ENCODE data around the gene RFC1.
"Not testable (repeated sequence)": the region's sequence is repeated elsewhere in the genome, so short reads cannot be mapped to it uniquely, and the experiment has no call there.

The RFC1 gene, protein sequence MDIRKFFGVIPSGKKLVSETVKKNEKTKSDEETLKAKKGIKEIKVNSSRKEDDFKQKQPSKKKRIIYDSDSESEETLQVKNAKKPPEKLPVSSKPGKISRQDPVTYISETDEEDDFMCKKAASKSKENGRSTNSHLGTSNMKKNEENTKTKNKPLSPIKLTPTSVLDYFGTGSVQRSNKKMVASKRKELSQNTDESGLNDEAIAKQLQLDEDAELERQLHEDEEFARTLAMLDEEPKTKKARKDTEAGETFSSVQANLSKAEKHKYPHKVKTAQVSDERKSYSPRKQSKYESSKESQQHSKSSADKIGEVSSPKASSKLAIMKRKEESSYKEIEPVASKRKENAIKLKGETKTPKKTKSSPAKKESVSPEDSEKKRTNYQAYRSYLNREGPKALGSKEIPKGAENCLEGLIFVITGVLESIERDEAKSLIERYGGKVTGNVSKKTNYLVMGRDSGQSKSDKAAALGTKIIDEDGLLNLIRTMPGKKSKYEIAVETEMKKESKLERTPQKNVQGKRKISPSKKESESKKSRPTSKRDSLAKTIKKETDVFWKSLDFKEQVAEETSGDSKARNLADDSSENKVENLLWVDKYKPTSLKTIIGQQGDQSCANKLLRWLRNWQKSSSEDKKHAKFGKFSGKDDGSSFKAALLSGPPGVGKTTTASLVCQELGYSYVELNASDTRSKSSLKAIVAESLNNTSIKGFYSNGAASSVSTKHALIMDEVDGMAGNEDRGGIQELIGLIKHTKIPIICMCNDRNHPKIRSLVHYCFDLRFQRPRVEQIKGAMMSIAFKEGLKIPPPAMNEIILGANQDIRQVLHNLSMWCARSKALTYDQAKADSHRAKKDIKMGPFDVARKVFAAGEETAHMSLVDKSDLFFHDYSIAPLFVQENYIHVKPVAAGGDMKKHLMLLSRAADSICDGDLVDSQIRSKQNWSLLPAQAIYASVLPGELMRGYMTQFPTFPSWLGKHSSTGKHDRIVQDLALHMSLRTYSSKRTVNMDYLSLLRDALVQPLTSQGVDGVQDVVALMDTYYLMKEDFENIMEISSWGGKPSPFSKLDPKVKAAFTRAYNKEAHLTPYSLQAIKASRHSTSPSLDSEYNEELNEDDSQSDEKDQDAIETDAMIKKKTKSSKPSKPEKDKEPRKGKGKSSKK

DNA sequence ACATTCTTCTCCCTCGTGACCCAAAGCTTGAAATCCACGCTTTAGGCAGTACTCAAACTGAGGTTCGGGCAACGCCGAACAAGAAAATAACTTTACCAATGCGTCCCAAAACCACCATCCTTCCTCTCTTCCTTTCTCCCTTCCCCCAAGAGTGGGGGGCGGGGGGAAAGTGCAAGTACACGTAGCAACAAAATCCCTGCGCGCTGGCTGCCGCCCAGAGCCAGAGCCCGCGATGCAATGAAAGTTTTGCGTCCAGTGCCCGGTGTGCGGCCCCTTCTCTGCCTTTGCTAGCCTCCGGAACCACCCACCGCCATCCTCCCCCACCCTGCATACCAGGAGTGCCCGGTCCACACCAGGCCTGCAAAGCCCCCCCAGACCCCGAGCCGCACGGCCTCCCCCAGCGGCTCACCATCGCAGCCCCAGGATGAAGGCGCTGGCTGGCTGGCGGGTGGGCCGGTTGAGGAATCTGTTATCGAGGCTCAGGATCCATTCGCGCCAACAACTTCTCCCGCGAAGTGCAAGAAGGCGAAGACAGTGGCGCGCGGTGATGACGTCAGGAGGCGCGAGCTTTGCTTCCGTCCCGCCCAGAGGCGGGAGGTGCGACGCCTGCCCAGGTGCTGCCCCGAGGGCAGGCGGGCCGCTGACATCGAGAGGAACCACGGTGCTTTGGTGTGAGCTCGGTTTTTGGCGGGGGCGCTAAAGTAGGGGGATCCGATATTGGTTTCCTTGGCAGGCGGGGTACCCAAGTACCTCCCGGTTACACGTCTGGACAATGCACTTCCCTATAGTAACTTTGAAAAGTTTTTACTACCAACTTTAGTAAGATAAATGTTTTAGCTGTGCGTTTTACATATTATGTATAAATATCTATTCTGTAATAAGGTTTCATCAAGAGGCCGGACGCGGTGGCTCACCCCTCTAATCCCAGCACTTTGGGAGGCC lies at the start of gene RFC1:
TSS of gene RFC1 (minus strand) at position 533 of the 942 bp plus-strand sequence. CDS start at position 412, 121 bp downstream.
- DNase-seq (ENCODE audit: low read depth in 1 of 2, low spot score in 1 of 2), result peak; percentile 85 to 91

DNA sequence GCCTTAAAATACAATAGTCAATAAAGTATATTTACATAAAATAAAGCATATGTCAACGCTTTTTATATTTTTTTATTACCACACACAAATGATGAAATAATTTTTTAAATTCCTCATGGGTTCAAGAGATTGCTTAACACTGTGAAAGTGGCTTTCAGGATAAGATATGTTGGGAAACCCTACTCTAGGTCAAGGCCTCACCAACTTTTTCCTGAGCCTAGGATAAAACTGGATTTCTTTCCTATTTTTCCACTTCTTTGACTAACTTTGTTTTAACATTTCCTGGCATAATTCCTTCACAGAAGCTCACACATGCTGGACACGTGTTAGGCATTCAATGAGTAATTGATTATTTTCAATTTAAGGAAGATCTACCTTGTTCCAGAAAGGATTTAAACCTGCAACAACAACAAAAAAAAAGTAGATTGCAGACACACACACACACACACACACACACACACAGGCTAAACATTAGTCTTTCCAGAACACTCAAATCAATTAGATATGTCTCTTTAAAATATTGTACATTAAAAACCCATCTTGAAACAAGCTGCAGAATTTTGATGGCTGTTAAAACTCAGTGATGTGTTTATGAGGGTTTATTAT lies 49.6 kb upstream of the RFC1 start:
- DNase-seq (ENCODE audit: low read depth in 1 of 2, low spot score in 1 of 2), result no peak

DNA sequence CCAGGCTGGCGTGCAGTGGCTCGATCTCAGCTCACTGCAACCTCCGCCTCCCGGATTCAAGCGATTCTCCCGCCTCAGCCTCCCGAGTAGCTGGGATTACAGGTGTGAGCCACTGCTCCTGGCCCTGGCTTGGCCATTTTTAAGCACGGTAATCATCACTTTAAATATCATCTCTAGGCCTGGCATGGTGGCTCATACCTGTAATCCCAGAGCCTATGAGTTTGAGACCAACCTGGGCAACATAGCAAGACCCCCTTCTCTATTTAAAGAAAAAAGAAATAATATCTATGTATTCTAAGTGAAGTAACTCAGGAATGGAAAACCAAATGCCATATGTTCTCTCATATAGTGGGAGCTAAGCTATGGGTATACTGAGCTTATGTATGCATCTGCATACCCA lies 45.4 kb upstream of the RFC1 start:
- not testable (repeated sequence) for DNase-seq (ENCODE audit: low read depth in 1 of 2, low spot score in 1 of 2)

DNA sequence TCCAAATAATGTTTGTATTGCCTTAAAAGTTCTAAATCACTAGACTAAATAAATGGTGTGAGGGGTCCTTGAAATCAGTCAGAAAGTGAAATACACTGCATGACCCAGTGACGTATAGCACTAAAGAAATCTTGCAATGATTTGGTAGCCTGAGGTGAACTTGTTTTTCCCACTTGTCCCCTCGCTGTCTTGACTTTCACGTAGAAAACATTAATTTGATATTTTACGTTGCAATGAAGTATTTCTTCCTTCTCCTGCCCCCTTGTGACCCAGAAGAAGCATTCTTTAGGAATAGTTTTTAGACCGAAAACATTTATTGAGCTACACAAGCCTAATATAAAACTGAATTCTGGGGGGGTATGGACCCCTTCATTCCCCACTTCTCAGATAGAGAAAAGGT lies 44.3 kb upstream of the RFC1 start:
- no peak for DNase-seq (ENCODE audit: low read depth in 1 of 2, low spot score in 1 of 2)

DNA sequence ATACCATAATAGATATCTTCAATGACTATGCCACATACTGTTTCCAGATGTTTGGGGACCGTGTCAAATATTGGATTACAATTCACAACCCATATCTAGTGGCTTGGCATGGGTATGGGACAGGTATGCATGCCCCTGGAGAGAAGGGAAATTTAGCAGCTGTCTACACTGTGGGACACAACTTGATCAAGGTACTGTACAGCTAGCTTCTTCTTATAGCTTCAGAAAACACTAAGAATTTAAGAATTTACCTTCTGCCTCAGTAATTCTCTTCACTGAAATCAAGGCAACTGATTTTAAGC lies 41.4 kb upstream of the RFC1 start:
- no peak for DNase-seq (ENCODE audit: low read depth in 1 of 2, low spot score in 1 of 2)

DNA sequence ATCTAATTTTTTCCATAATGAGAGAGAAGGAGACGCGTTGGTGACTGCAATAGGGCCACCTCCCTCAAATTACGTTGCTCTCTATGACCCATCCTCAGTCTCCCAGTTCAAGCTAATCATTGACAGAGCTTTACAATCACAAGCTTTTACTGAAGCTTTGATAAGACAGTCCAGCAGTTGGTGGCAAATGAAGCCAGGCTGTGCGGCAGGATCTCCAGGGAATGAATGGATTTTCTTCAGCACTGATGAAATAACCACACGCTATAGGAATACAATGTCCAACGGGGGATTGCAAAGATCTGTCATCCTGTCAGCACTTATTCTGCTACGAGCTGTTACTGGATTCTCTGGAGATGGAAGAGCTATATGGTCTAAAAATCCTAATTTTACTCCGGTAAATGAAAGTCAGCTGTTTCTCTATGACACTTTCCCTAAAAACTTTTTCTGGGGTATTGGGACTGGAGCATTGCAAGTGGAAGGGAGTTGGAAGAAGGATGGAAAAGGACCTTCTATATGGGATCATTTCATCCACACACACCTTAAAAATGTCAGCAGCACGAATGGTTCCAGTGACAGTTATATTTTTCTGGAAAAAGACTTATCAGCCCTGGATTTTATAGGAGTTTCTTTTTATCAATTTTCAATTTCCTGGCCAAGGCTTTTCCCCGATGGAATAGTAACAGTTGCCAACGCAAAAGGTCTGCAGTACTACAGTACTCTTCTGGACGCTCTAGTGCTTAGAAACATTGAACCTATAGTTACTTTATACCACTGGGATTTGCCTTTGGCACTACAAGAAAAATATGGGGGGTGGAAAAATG lies 40.8 kb upstream of the RFC1 start, which contains the start of gene KLB:
TSS of gene KLB (plus strand) at position 168 of the 821 bp plus-strand sequence. CDS start at position 188, 20 bp downstream.
- DNase-seq (ENCODE audit: low read depth in 1 of 2, low spot score in 1 of 2), result no peak

DNA sequence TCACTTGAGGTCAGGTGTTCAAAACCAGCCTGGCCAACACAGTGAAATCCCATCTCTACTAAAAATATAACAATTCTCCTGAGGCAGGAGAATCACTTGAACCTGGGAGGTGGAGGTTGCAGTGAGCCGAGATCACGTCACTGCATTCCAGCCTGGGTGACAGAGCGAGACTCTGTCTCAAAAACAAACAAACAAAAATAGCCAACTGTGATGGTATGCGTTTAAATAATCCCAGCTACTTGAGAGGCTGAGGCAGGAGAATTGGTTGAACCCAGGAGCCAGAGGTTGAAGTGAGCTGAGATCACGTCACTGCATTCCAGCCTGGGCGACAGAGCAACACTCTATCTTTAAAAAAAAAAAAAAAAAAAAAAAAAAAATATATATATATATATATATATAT lies 35.5 kb upstream of the RFC1 start:
- not testable (repeated sequence) for DNase-seq (ENCODE audit: low read depth in 1 of 2, low spot score in 1 of 2)

DNA sequence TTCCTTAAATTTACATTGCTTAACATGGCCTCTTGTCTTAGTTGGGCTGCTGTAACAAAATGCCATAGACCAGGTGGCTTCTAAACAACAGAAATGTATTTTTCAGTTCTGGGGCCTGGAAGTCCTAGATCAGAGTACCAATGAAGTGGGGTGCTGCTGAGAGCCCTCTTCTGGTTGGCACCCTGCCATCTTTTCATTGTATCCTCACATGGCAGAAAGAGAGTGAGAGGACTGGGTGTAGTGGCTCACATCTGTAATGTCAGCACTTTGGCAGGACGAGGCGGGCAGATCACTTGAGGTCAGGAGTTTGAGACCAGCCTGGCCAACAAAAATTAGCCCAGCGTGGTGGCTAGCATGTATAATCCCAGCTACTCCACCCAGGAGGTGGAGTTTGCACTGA lies 28.5 kb upstream of the RFC1 start:
- DNase-seq (ENCODE audit: low read depth in 1 of 2, low spot score in 1 of 2), result no peak

DNA sequence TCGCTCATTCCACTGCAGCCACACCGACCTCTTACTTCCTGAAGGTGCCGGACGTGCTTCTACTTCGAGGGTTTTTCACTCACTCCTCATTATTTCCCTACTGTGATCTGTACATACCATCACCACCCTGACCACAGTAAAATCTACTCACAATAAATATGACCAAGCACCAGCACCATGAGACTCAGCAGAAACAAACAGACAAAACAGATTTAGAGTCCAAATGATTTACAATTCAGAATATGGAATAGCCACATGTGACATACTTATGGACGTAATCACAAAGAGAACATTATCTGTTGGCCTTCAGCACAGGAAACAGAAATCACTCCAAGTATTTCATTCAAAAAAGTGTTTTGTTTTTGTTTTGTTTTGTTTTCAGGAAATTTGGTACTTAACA lies 24.4 kb upstream of the RFC1 start:
- DNase-seq (ENCODE audit: low read depth in 1 of 2, low spot score in 1 of 2), result no peak

DNA sequence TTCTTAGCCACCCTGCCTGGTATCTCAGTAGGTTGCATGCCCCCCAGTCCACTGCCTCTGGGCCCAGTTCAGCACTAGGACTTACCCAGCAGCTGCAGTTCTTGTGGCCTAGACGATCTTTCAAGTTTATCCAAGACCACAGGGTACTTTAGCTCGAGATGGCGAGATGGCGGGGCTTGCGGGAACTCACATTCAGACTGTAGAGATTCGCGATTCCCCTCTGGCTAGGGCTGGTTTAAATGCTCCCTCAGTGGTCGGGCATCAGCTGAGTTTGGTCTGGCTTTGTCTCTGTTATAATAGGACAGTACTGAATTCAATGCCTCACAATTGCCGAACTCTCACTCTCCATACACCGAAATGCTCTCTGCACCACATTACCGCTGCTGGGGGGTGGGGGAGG lies 18.4 kb upstream of the RFC1 start:
- no peak for DNase-seq (ENCODE audit: low read depth in 1 of 2, low spot score in 1 of 2)

DNA sequence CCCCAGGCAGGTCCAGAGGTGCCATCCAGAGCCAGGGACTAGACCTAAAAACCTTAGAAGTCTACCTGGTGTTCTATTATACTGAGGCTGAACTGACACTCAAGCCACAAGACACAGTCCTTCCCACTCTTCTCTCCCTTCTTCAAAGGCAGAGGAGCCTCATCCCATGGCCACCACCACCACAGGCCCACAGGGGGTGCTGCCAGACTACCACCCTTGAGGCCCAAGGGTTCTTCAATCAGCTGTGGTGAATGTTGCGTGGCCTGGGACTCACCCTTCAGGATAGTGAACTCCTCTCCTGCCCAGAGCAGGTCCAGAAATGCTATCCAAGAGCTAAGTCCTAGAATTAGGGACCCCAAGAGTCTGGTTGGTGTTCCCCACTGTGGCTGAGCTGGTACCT lies 17.5 kb upstream of the RFC1 start:
- DNase-seq (ENCODE audit: low read depth in 1 of 2, low spot score in 1 of 2), result no peak

DNA sequence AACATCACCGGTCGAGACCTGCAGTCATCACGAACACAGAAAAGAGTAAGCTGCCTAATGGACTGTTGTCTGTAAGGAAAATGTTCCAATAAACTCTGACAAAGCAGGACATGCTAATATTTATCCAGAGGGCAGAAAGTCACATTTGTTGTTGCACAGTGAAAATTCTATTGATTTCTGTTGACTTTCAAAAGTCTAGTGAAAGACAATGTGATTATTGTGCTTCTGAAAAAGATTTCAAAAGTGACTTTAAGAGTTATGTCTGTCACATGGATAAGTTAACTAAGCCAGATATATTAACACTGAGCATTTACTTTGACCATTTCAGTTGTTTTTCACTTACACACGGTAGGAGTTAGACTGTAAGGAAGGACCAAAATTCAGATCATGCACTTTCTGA lies 9.3 kb upstream of the RFC1 start:
- no peak for DNase-seq (ENCODE audit: low read depth in 1 of 2, low spot score in 1 of 2)

DNA sequence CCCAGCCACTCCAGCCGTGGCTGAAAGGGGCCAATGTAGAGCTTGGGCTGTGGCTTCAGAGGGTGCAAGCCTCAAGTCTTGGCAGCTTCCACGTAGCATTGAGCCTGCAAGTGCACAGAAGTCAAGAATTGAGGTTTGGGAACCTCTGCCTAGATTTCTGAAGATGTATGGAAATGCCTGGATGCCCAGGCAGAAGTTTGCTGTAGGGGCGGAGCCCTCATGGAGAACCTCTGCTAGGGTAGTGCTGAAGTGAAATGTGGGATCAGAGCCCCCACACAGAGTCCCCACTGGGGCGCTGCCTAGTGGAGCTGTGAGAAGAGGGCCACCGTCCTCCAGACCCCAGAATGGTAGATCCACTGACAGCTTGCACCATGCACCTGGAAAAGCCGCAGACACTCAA lies 5.0 kb upstream of the RFC1 start:
- DNase-seq (ENCODE audit: low read depth in 1 of 2, low spot score in 1 of 2), result not testable (repeated sequence)

DNA sequence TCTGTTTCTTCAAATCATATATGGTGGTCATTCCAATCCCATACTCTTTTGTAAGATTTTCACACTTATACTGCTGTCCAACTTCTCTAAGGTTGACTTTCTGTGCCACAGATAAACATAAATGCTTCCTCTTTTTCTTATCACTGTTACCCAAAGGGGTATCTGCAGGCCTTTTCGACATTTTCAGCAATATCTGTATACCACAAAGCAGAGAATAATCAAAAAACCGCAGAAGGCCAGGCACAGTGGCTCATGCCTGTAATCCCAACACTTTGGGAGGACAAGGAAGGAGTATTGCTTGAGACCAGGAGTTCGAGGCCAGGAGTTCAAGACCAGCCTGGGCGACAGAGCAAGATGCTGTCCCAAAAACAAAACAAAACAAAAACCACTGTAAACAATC lies 3.1 kb upstream of the RFC1 start:
- no peak for DNase-seq (ENCODE audit: low read depth in 1 of 2, low spot score in 1 of 2)

DNA sequence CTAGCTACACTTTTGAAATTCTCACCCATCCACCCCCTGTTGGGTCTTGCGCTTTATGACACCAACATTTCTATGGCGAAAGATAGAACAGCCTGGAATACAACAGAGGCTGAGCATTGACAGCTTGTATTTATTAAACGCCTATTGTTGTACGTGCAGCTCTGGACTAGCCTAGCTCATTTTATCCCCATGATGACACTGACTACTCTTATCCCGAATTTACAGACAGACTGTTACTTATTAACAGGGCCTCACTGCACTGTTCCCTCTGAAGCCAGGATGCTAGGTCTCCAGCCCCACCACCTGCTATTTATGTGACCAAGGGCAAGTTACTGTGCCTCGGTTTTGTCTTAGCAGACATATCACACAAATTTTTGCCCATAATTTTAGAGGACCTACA lies 1.0 kb upstream of the RFC1 start:
- DNase-seq (ENCODE audit: low read depth in 1 of 2, low spot score in 1 of 2), result no peak

DNA sequence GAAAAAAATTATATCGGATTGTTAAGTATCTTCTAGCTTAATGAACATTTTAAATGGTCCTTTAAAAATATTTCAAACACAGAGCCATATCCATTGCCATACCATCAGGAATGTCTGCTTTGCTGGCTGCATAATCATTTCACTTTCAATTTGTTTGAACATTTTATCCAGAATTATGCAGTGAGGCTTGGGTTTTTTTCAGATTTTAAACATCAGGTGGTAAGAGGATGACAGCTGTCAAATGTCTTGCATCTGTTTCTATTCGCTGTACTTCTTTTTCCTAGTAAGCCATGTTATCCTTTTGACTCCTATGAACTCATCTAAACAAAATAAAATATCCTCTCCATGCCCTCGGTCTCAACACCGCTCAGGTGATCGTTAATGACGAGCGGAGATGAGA lies 802 bp downstream of the RFC1 start:
- DNase-seq (ENCODE audit: low read depth in 1 of 2, low spot score in 1 of 2), result no peak

DNA sequence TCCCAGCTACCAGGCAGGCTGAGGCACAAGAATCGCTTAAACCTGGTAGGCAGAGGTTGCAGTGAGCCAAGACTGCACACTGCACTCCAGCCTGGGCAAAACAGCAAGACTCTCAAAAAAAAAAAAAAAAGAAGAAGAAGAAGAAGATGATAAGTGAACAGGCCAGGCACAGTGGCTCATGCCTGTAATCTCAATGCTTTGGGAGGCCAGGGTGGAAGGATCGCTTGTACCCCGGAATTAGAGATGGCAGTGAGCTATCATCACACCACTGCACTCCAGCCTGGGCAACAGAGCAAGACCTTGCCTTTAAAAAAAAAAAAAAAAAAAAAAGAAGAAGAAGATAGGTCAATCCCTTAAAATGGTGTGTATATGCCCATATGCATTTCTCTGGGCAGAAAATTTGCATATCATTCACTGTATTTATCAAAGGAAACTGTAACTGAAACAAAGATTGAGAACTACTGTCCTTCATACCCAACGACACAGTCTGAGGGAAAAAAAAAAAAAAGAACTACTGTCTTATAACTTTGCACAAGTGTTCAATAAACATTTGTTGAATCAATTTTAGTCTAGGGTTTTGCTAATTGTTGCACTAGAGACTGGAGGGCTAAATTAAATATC lies 2.3 kb downstream of the RFC1 start:
- DNase-seq (ENCODE audit: low read depth in 1 of 2, low spot score in 1 of 2), result no peak

DNA sequence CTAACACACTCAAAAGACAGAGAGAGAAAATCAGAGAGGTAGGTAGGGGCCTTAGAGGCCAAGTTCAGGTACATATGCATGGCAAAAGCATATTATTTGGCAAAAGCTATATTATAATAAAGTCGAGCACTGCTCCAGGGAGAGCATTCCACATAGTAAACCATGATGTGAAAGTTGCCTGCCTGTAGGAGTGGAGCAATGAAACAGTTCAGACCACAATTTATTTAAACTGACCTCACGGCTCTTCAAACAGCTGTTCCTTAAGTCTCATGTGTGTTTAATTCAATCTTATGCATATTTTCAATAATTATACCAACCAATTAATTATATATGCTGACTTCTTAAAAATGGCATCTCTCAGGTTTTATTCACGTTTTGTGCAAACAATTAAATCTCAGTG lies 3.3 kb downstream of the RFC1 start:
- DNase-seq (ENCODE audit: low read depth in 1 of 2, low spot score in 1 of 2), result no peak

DNA sequence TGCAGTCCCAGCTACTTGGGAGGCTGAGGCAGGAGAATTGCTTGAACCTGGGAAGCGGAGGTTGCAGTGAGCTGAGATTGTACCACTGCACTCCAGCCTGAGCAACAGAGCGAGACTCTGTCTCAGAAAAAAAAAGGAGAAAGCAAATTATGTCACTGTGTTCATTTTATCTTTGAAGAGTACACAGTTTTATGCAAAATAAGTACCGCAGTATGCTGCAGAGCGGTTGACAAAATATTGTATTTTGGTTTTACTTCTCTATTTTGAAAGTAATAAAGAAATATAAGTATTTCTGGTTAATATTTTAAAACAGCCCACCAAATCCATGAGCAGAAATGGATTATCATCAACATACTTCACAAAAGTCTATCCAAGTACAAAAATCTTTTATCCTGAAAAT lies 5.6 kb downstream of the RFC1 start:
- not testable (repeated sequence) for DNase-seq (ENCODE audit: low read depth in 1 of 2, low spot score in 1 of 2)
